Type B pancreatic cell (in vitro differentiated cells): ENCODE data around the gene GOLGA6C. TPM values are rescaled to one million over a fixed set of nuclear protein-coding genes. Genes with fewer than 3 reads are reported as not detected.
"Not testable (repeated sequence)": the region's sequence is repeated elsewhere in the genome, so short reads cannot be mapped to it uniquely, and the experiment has no call there.

ENCODE experiments used
- DNase-seq: peaks from one replicate; pipeline ENCODE4 v3.0.0; 2021; ENCODE audit warnings: mixed read lengths; ENCODE audit not compliant: unreplicated experiment; ENCODE audit errors: extremely low spot score
- H3K27ac Mint-ChIP-seq: 2 replicates; pipeline ENCODE4 v1.8.0; 2021; ENCODE audit warnings: mild to moderate bottlenecking, mixed read lengths
- H3K27me3 Mint-ChIP-seq: 2 replicates; pipeline ENCODE4 v1.8.0; 2021; ENCODE audit warnings: mixed read lengths
- H3K36me3 Mint-ChIP-seq: 2 replicates; pipeline ENCODE4 v1.8.0; 2021; ENCODE audit warnings: mixed read lengths
- H3K4me1 Mint-ChIP-seq: one replicate; pipeline ENCODE4 v1.8.0; 2021; ENCODE audit warnings: mixed read lengths; ENCODE audit not compliant: unreplicated experiment
- H3K4me3 Mint-ChIP-seq: 2 replicates; pipeline ENCODE4 v1.8.0; 2021; ENCODE audit warnings: mild to moderate bottlenecking, mixed read lengths
- H3K9me3 Mint-ChIP-seq: 2 replicates; pipeline ENCODE4 v1.8.0; 2021; ENCODE audit warnings: mixed read lengths
- CTCF ChIP-seq: fragments of 200-600 bp; sonication (generic); conservative IDR thresholded peaks from 2 replicates; pipeline ENCODE4 v1.5.0; 2021; ENCODE audit warnings: antibody characterized with exemption, mild to moderate bottlenecking
- long read RNA-seq: library from polyadenylated mRNA; unstranded; transcript quantifications from one replicate; pipeline ENCODE4 v2.0.0, GENCODE V29; 2020
- total RNA-seq: library from RNA; stranded (reverse); gene quantifications from 2 replicates; pipeline ENCODE4 v1.2.1, GENCODE V29; 2021; ENCODE audit warnings: low replicate concordance

Gene GOLGA6C, protein sequence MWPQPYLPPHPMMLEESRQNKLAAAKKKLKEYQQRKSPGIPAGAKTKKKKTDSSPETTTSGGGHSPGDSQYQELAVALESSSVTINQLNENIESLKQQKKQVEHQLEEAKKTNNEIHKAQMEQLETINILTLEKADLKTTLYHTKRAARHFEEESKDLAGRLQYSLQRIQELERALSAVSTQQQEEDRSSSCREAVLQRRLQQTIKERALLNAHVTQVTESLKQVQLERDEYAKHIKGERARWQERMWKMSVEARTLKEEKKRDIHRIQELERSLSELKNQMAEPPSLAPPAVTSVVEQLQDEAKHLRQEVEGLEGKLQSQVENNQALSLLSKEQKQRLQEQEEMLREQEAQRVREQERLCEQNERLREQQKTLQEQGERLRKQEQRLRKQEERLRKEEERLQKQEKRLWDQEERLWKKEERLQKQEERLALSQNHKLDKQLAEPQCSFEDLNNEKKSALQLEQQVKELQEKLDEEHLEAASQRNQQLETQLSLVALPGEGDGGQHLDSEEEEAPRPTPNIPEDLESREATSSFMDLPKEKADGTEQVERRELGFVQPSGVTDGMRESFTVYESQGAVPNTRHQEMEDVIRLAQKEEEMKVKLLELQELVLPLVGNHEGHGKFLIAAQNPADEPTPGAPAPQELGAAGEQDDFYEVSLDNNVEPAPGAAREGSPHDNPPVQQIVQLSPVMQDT
- not detected in 2 replicates for total RNA-seq
- long read RNA-seq: 0 reads

GRCh38 chr15:75258034-75258433 is at the start of gene GOLGA6C:
Gene GOLGA6C (plus strand): TSS chr15:75258334. CDS start chr15:75258599, 265 bp downstream.
- not testable (repeated sequence) for H3K9me3 Mint-ChIP-seq, H3K27me3 Mint-ChIP-seq, H3K4me1 Mint-ChIP-seq, DNase-seq, H3K36me3 Mint-ChIP-seq, H3K27ac Mint-ChIP-seq, H3K4me3 Mint-ChIP-seq

- H3K4me3 Mint-ChIP-seq: no peak overlapping the region
- H3K27me3 Mint-ChIP-seq: no peaks in the 10 kb centered on the region
These were observed 49.4 kb upstream of the GOLGA6C start for GRCh38 chr15:75208501-75209288.

DNA sequence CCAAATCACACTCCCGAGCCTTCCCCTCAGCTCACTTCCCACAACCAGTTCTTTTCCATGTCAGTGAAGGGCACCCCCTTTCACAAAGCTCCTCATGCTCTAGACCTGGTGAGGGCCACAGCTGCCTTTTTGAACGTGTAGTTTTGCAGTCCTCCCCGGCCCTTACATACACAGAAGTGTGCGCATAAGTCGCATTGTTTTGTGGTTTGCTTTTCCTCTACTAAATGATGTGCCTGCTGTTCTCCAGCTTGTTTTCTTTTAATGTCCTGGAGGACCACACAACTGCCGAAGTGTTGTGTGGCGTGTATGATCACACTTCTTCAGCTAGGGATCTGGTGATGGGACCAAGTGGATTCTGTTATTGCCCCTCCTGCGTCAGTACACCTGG is 48.9 kb upstream of the GOLGA6C start:
- Mint-ChIP-seq H3K36me3 (peaks cover 6% of the 10 kb centered on the region), H3K27ac (peak overlapping the region; percentile 41), H3K4me3 (no peak overlapping the region), H3K4me1 (peaks cover 17% of the 10 kb centered on the region), H3K27me3 (no peaks in the 10 kb centered on the region), H3K9me3 (no peaks in the 10 kb centered on the region)
- DNase-seq: no peak
- no peak for TF ChIP-seq CTCF

More at GRCh38 chr15:75208501-75209288, 49.4 kb upstream of the GOLGA6C start:
- no peaks in the 10 kb centered on the region for H3K9me3 Mint-ChIP-seq
- no peak for TF ChIP-seq CTCF
- H3K36me3 Mint-ChIP-seq: peaks cover 6% of the 10 kb centered on the region
- no peak for DNase-seq
- H3K27ac Mint-ChIP-seq: peak overlapping the region; percentile 41
- peaks cover 22% of the 10 kb centered on the region for H3K4me1 Mint-ChIP-seq

DNA sequence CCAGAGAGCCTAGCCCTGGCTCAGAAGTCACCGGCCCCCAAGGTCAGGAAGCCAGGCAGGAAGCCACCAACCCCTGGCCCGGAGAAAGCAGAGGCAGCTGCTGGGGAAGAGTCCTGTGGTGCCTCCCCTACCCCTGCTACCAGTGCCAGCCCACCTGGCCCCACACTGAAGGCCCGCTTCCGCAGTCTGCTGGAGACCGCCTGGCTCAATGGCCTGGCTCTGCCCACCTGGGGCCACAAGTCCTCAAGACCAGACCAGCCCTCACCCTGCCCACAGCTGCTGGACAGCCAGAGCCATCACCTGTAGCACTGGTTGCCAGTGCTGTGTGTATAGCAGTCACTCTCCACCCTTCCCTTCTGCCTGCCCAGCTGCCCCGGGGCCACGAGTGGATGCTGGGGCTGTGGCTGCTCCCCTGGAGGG is 47.3 kb upstream of the GOLGA6C start:
- no peak for TF ChIP-seq CTCF
- H3K9me3 Mint-ChIP-seq: no peaks in the 10 kb centered on the region
- no peaks in the 10 kb centered on the region for H3K27me3 Mint-ChIP-seq
- peaks cover 6% of the 10 kb centered on the region for H3K36me3 Mint-ChIP-seq
- peaks cover 8% of the 10 kb centered on the region for H3K4me1 Mint-ChIP-seq
- H3K4me3 Mint-ChIP-seq: no peak overlapping the region
- no peak overlapping the region for H3K27ac Mint-ChIP-seq
- no peak for DNase-seq

GRCh38 chr15:75211436-75212199 is 46.5 kb upstream of the GOLGA6C start:
- Mint-ChIP-seq H3K36me3 (peaks cover 6% of the 10 kb centered on the region), H3K9me3 (no peaks in the 10 kb centered on the region), H3K27me3 (no peaks in the 10 kb centered on the region), H3K27ac (no peak overlapping the region), H3K4me1 (peaks cover 8% of the 10 kb centered on the region), H3K4me3 (no peak overlapping the region)
- DNase-seq: no peak
- TF ChIP-seq CTCF: no peak
